GM19193 (cell line): ENCODE results near the gene BBX.
A peak's percentile ranks its signal among the peaks of the same experiment; 100 is the strongest.

Source experiments
- POLR2A ChIP-seq: IDR thresholded peaks from 4 replicates; pipeline ENCODE4 v1.6.1; 2011; ENCODE audit not compliant: insufficient read depth, insufficient read length; ENCODE audit errors: extremely low read depth

BBX gene

DNA sequence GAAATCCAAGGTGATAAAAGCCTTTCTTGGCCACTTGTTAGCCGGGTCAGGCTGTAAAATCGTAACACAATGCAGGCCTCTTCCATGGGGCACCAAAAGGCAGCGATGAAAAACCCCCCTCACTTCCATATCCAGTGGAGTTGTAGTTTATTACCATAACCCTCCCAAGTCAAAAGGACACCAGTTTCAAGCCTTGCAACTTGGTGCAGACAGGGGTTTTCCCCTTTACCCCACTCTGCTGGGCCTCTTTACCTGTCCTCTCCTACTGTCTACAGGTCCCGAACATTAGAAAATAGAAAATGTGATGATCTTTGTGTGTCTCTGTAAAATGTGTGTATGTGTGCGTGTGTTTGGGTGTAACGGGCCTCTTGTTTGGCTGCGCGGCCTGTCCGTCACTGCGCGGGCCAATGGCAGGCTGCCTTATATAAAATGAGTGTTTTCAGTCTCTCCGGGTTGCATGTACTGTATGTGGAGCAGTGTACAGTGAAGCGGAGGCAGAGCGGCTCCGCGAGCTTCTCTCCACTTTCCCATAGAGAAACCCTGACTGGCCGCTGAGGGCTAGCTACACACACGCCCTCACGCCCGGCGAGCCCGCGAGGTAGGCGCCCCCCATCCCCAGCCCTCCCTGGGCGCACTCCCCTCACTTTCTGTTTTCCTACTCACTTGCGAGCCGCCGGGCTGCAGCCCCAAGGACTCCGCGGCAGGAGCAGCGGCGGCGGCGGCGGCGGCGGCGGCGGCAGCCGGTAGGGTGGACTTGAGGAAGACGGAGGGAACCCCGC is at the start of gene BBX:
Gene BBX, plus strand, starts transcription at position 453 of the 779 bp plus-strand sequence. CDS start 187,499 bp downstream, outside the sequence.
- TF ChIP-seq POLR2A: peak; percentile 63

DNA sequence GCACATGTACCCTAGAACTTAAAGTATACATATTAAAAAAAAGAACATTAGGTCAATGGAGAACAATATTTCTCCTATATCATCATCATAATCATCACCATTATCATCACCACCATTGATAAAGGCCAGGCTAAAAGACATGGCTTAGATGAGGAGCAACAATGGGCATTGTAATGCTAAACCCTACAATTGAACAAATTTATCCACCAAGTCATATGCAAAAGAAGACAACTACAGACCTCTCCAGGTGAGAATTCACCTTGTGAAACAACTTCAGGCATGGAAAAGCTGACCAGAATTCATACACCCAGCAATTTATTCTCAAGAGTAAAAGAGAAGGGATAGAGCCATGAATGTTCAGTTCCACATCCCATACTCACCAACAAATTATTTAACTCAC is 46.3 kb upstream of the BBX start:
- TF ChIP-seq POLR2A: no peak

DNA sequence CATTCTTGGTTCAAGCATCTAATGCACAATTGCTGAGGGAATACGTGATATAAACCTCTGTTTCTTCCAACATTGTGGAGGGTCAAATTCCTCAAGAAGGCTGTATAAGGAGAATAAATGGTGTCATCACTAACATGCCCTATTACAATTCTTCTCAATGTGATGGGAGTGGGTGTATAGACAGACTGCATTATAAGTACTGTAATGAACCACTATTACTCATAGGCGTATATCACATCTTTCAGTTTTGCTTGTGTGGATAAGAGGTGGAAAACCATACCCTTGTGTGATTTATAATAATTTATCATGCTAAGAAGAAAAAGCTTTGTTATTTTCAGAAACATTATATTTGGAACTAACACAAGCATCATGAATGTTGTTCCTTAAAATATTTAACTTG is 35.3 kb upstream of the BBX start:
- no peak for TF ChIP-seq POLR2A

DNA sequence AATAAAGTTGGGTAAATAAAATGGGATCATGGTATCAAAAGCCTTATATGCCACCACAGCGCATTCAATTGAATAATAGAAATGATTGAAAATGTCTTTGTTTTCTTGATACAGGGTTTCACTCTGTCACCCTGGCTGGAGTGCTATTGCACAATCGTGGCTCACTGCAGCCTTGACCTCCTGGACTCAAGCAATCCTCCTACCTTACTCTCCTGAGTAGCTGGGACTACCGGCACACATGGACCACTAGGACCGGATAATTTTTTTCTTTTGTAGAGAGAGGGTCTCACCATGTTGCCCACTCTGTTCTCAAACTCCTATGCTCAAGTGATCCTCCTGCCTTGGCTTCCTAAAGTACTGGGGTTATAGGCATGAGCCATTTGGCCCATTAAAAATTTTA is 33.8 kb upstream of the BBX start:
- no peak for TF ChIP-seq POLR2A

DNA sequence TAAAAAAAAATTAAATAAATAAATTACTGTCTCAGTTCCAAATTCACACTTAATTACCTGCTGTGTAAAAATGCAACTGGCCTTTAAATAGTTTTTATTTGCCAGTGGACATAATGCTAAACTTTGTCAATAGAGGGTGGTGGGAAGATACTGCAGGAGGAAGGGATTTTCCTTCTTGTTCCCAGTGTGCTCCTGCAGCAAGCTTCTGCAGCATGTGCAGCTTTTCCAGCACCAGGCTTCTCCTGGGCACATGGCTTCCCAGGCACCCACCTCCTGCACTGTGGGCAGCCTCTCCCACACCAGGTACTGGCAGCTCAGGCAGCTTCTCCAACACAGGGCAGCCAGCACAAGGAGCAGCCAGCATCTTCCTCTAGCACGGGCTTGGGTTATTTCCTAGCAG is 29.6 kb upstream of the BBX start:
- TF ChIP-seq POLR2A: no peak

- no peak for TF ChIP-seq POLR2A
Observed at GRCh38 chr3:107496855-107497254, 25.9 kb upstream of the BBX start.

DNA sequence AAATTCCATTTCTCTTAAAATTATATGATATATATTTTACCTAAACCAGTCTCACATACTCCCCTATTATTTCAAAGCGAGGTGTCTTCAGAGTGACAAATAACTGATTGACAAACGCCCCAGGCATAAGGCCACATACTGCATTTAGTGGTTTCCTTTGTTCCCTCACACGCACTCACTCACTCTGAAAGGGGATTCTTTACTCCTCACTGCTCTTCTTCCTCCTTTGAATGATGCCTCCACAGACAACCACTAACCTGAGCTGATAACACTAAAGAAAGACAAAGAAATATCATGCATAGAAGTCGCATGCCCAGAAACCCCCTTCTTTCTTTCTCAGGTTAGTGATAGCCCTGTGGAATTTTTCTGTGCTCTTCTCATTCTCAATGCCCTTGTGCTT is 24.1 kb upstream of the BBX start:
- TF ChIP-seq POLR2A: no peak

DNA sequence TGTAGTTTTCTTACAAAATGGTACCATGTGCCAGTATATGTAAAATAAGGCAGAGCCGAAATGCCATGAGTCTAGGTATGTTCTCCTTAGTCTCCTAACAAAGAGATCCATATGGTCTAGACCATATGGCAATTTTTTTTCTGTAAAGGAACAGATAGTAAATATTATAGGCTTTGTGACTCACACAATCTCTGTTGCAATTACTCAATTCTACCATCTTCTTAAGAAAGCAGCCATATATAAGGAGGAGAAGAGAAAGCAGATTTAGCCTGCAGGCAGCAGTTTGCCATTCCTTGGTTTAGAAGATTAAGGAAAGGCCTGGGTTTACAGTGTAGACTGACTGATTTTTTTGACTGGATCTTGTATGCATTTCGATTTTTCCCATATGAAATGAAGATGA is 16.3 kb upstream of the BBX start:
- TF ChIP-seq POLR2A: no peak

- no peak for TF ChIP-seq POLR2A
Observed at GRCh38 chr3:107508331-107508730, 14.4 kb upstream of the BBX start.

- no peak for TF ChIP-seq POLR2A
Observed at GRCh38 chr3:107512108-107512507, 10.7 kb upstream of the BBX start.

- no peak for TF ChIP-seq POLR2A
Observed at GRCh38 chr3:107514453-107514852, 8.3 kb upstream of the BBX start.

DNA sequence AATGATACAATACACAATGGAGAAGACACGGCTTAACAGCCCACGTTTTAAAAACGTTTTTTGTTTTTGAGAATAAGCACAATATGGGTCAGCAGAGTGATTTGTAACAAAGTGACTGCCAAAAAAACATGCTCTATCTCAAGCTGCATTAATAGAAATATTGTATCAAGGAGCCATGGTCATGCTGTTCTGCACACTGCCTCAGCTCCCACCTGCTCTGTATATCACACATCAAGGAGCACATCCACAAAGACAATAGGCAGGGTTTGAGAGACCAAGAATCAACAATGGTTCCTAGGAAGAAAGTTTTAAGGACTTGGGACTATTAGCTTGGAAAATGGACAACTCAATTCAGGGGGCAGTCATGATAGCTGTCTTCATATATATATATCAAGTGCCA is 6.3 kb upstream of the BBX start:
- TF ChIP-seq POLR2A: no peak

DNA sequence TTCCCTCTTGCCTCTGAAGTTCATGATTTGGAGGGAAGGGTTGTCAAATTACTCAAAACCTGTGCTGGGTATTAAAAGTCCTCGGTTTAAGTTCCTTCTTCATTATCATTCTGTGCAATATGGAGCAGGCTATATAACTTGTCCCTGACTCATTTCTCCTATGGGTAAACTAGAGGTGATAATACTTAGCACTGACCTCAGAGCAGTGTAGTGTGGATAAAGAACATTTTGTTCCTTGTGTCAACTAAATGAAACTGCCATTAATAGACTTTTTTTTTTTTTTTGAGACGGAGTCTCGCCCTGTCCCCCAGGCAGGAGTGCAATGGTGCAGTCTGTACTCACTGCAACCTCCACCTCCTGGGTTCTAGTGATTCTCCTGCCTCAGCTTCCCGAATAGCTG is 2.2 kb upstream of the BBX start:
- TF ChIP-seq POLR2A: no peak

GRCh38 chr3:107521469-107522059 is 1.2 kb upstream of the BBX start:
- TF ChIP-seq POLR2A: no peak

GRCh38 chr3:107523289-107523538 is 452 bp downstream of the BBX start:
- TF ChIP-seq POLR2A: no peak

DNA sequence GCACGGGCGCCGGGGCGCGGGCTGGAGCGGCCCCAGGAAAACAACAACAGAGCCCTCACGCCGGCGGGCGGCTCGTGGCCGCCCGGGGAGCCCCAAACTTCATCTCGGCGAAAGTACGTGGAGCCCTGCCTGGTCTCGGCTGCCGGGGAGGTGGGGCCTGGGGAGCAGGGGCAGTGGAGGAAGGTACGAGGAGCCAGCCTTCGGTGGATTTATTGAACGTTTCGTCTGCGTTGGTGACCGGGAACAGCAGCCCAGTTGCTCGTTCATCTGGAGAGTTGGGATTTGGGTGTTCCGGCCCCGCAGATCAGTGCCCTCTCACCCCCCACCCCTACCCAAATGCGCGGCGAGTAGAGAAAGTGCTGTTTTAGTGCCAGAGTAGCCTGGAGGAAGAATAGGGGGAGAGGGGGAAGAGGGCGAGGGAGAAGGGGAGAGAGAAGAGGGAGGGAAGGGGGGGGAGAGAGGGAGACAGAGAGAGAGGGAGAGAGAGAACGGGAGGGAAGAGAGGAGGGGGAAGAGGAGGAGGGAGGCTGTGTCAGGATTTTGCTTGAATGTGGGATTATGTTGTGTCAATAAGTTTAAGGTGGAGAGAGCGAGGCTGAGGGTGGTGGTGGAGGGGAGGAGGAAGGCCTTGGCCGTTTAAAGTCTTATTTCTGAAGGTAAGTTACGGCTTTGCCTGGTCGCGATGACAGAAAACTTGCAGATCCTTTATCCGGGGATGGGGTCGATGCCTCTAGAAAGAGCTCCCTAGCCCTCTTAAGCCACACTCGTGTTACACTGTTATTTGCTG is 970 bp downstream of the BBX start:
- no peak for TF ChIP-seq POLR2A
